ENCODE measurements around the gene ADARB2. TPM values are rescaled to one million over a fixed set of nuclear protein-coding genes. Genes with fewer than 3 reads are reported as not detected.

Gene ADARB2
- total RNA-seq, 3 donors from 2014 or later (not counting 1 experiment from before 2014, with no cell fraction given) = 0.27 to 0.78 (median 0.40) TPM

DNA sequence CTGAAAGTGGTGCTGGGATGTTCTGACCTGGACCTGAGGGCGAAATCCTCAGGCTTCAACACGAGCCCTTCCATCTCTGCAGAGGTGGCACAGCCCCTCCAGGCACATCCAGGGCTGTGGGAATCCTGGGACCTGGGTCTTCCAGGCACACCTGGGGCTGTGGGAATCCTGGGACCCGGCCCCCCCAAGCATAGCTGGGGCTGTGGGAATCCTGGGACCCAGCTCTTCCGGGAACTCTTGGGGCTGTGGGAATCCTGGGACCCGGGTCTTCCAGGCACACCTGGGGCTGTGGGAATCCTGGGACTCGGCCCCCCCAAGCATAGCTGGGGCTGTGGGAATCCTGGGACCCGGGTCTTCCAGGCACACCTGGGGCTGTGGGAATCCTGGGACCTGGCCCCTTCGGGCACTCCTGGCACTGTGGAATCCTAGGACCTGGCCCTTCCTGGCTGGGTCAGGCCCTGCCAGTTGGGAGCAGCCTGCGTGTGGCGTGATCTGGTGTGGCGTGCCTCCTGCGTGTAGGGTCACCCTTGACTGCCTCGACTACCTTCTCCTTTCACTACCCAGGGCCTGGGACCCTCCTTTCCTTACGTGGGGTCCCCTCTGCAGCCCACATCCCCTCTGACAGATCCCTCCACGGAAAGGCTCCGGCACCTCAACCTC is 557.1 kb downstream of the ADARB2 start:
- DNase-seq (no peak), ATAC-seq (no peak)
- H3K36me3 ChIP-seq (ENCODE audit: control insufficient read depth, insufficient read depth, low read length) = no peaks in the 10 kb centered on the region
- H3K27me3 ChIP-seq (ENCODE audit: control insufficient read depth, insufficient read depth, low read length) = no peaks in the 10 kb centered on the region
- Mint-ChIP-seq H3K4me3 (no peak overlapping the region), H3K27ac (no peak overlapping the region), H3K36me3 (no peaks in the 10 kb centered on the region), H3K4me1 (peaks cover 0 to 5% of the 10 kb centered on the region in 2 donors), H3K27me3 (ENCODE audit: low read depth in 2 of 2) (no peaks in the 10 kb centered on the region), H3K9me3 (no peaks in the 10 kb centered on the region)
- H3K4me3 ChIP-seq (ENCODE audit: low read length) = no peak overlapping the region
- H3K9me3 ChIP-seq (ENCODE audit: control insufficient read depth, insufficient read depth, low read length) = no peaks in the 10 kb centered on the region
- H3K4me1 ChIP-seq (ENCODE audit: control insufficient read depth, insufficient read depth, low read length) = no peaks in the 10 kb centered on the region
- WGBS (ENCODE audit: insufficient coverage) = 86% methylated on average over 15 of the region's 16 CpGs
- TF ChIP-seq CTCF (IDR thresholded peaks at IDR 0.05) = no peak
- intact Hi-C loops (cut with micrococcal nuclease) = no loop called here
- no peak overlapping the region for H3K27ac ChIP-seq (ENCODE audit: low read length)

DNA sequence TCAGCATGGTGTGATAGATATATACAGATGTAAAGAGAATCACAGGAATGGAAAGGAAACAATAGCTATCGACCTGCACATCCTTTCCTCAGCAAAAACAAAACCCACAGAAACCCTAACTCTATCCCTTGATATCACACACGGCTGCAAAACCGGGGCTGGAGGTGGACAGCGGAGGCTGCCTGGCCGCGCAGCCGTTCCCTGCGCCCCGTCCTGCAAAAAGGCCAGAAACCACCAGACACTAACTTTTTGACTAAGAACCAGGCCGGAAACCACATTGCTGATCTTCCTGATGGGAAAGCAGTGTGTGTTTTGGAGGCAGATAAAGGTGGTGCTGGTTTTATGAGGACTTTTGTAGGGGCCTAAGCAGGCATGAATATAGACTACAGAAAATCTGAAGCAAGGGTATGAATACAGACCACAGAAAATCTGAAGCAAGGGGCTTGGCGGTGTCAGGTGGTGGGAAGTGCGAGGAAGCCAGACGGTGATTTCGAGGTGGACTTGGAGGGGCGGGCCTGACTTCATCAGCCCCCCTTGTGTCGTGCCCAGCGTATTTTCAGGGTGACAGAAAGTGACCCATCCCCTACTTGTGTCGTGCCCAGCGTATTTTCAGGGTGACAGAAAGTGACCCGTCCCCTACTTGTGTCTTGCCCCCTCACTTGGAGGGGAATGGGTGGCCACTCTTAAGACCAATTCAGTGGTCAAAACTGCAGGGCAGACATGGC is 557.8 kb downstream of the ADARB2 start:
- Mint-ChIP-seq H3K4me1 (peaks cover 0 to 9% of the 10 kb centered on the region in 2 donors), H3K9me3 (no peaks in the 10 kb centered on the region), H3K27me3 (ENCODE audit: low read depth in 2 of 2) (no peaks in the 10 kb centered on the region), H3K27ac (no peak overlapping the region), H3K4me3 (no peak overlapping the region), H3K36me3 (no peaks in the 10 kb centered on the region)
- Histone ChIP-seq H3K36me3 (ENCODE audit: control insufficient read depth, insufficient read depth, low read length) (no peaks in the 10 kb centered on the region), H3K4me1 (ENCODE audit: control insufficient read depth, insufficient read depth, low read length) (no peaks in the 10 kb centered on the region), H3K4me3 (ENCODE audit: low read length) (no peak overlapping the region), H3K9me3 (ENCODE audit: control insufficient read depth, insufficient read depth, low read length) (no peaks in the 10 kb centered on the region), H3K27me3 (ENCODE audit: control insufficient read depth, insufficient read depth, low read length) (no peaks in the 10 kb centered on the region), H3K27ac (ENCODE audit: low read length) (no peak overlapping the region)
- TF ChIP-seq CTCF (IDR thresholded peaks at IDR 0.05) = no peak
- intact Hi-C loops (cut with micrococcal nuclease) = no loop called here
- ATAC-seq (no peak), DNase-seq (no peak)
- 81% methylated on average over 20 of the region's 20 CpGs for WGBS (ENCODE audit: insufficient coverage)

DNA sequence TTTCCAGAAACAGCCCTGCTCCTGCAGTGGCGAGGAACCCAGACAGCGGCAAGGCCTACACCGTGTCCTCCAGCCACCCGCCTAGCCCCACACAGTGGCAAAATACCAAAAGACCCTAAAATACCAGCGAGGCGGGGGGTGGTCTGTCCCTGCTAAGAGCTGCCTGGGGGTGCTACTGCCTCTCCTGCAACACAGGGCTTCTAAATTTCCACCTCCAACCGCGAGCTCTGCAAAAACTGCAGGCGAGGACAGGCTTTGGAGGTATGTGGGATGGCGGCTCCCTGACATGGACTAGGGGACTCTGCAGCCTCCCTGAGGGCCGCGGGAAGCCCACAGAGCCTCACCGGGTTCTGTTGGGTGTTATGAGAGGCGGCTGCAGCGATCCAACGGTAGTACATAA is 558.8 kb downstream of the ADARB2 start:
- WGBS (ENCODE audit: insufficient coverage) = 88% methylated on average over 16 of the region's 16 CpGs
- ATAC-seq (no peak), DNase-seq (no peak)
- Mint-ChIP-seq H3K4me1 (peaks cover 0 to 9% of the 10 kb centered on the region in 2 donors), H3K9me3 (no peaks in the 10 kb centered on the region), H3K27me3 (ENCODE audit: low read depth in 2 of 2) (no peaks in the 10 kb centered on the region), H3K4me3 (no peak overlapping the region), H3K27ac (no peak overlapping the region), H3K36me3 (no peaks in the 10 kb centered on the region)
- no peak for TF ChIP-seq CTCF (IDR thresholded peaks at IDR 0.05)
- no peaks in the 10 kb centered on the region for H3K4me1 ChIP-seq (ENCODE audit: control insufficient read depth, insufficient read depth, low read length)
- H3K36me3 ChIP-seq (ENCODE audit: control insufficient read depth, insufficient read depth, low read length) = no peaks in the 10 kb centered on the region
- no peak overlapping the region for H3K4me3 ChIP-seq (ENCODE audit: low read length)
- no peak overlapping the region for H3K27ac ChIP-seq (ENCODE audit: low read length)
- H3K27me3 ChIP-seq (ENCODE audit: control insufficient read depth, insufficient read depth, low read length) = no peaks in the 10 kb centered on the region
- no peaks in the 10 kb centered on the region for H3K9me3 ChIP-seq (ENCODE audit: control insufficient read depth, insufficient read depth, low read length)
- intact Hi-C loops (cut with micrococcal nuclease) = no loop called here
